H1 (cell line): ENCODE measurements around the gene TNS3. TPM values are rescaled to one million over a fixed set of nuclear protein-coding genes. Genes with fewer than 3 reads are reported as not detected.

Experiments
- CTCF ChIA-PET: fragments of 300-600 bp; sonication (Branson Sonifier 250); formaldehyde crosslinking; loops from one replicate; lab custom pipeline; 2021; ENCODE audit not compliant: partially characterized antibody; lab: Charles Lee
- POLR2A ChIA-PET: fragments of 300-600 bp; sonication (Branson Sonifier 250); formaldehyde crosslinking; loops from one replicate; lab custom pipeline; 2021; ENCODE audit warnings: inconsistent platforms; ENCODE audit not compliant: partially characterized antibody; lab: Charles Lee
- DNase-seq, 2 experiments: peaks; one replicate each; pipeline versions ENCODE4 v3.0.0 to v3.0.0-alpha.2; 2010 to 2022; ENCODE audit warnings: low spot score in 2 of 2, low read depth in 1 of 2, mixed read lengths in 1 of 2
- FAIRE-seq: peaks from 2 replicates; lab custom pipeline; 2011; peaks lifted over from hg19 to GRCh38; lab: Jason Lieb, UNC
- H2AFZ ChIP-seq: 2 replicates; pipeline ENCODE4 v1.8.1; 2012; ENCODE audit warnings: low read length, inconsistent platforms
- H2AK5ac ChIP-seq: 2 replicates; pipeline ENCODE4 v1.6.1; 2013; ENCODE audit warnings: low read depth, low read length
- H2BK120ac ChIP-seq: replicated peaks from 2 replicates; pipeline ENCODE3; 2013; ENCODE audit warnings: low read depth, low read length, inconsistent platforms
- H2BK12ac ChIP-seq: 2 replicates; pipeline ENCODE4 v1.6.1; 2013; ENCODE audit warnings: low read depth, low read length
- H2BK15ac ChIP-seq: 2 replicates; pipeline ENCODE4 v1.6.1; 2013; ENCODE audit warnings: low read length
- H2BK20ac ChIP-seq: 2 replicates; pipeline ENCODE4 v1.6.1; 2013; ENCODE audit warnings: low read length
- H2BK5ac ChIP-seq: 2 replicates; pipeline ENCODE4 v1.6.1; 2013; ENCODE audit warnings: low read depth, low read length
- H3K14ac ChIP-seq: 2 replicates; pipeline ENCODE4 v1.6.1; 2013; ENCODE audit warnings: inconsistent platforms; ENCODE audit not compliant: insufficient read length
- H3K18ac ChIP-seq: 2 replicates; pipeline ENCODE4 v1.6.1; 2013; ENCODE audit warnings: low read length; ENCODE audit errors: extremely low read depth
- H3K23ac ChIP-seq: 2 replicates; pipeline ENCODE4 v1.6.1; 2013; ENCODE audit warnings: inconsistent platforms; ENCODE audit not compliant: insufficient read length
- H3K23me2 ChIP-seq: 2 replicates; pipeline ENCODE4 v1.6.1; 2013; ENCODE audit warnings: low read depth, low read length
- H3K27ac ChIP-seq: 2 replicates; pipeline ENCODE4 v1.6.1; 2011; ENCODE audit warnings: low read depth, low read length, inconsistent platforms
- H3K27me3 ChIP-seq, 4 experiments: replicated peaks in 1 of 4; 1 replicate in 1 of 4; 2 replicates in 3 of 4; pipeline versions ENCODE4 v1.6.1 to v1.8.1; 2011 to 2013; ENCODE audit warnings: low read length in 3 of 4, mild to moderate bottlenecking in 3 of 4, inconsistent platforms in 2 of 4, mixed read lengths in 2 of 4, moderate library complexity in 1 of 4; ENCODE audit not compliant: control insufficient read depth in 3 of 4, insufficient read depth in 3 of 4; ENCODE audit errors: extremely low read depth in 1 of 4
- H3K36me3 ChIP-seq, 4 experiments: 2 replicates each; pipeline versions ENCODE4 v1.6.1 to v1.8.1; 2011 to 2013; ENCODE audit warnings: mild to moderate bottlenecking in 4 of 4, low read length in 3 of 4, moderate library complexity in 2 of 4, control low read depth in 1 of 4, inconsistent platforms in 1 of 4; ENCODE audit not compliant: insufficient read depth in 4 of 4, control insufficient read depth in 2 of 4
- H3K4ac ChIP-seq: replicated peaks from 2 replicates; pipeline ENCODE3; 2013; ENCODE audit warnings: low read length, low read depth, mixed read lengths, inconsistent platforms; ENCODE audit not compliant: insufficient read length
- H3K4me1 ChIP-seq, 4 experiments: replicated peaks in 1 of 4; 1 replicate in 1 of 4; 2 replicates in 3 of 4; pipeline versions ENCODE4 v1.6.1 to v1.8.1; 2011 to 2013; ENCODE audit warnings: low read length in 3 of 4, inconsistent platforms in 2 of 4, mixed read lengths in 1 of 4; ENCODE audit not compliant: insufficient read depth in 4 of 4, control insufficient read depth in 3 of 4
- H3K4me2 ChIP-seq, 2 experiments: 2 replicates each; pipeline versions ENCODE4 v1.6.1 to v1.8.1; 2011 to 2013; ENCODE audit warnings: low read depth in 2 of 2, low read length in 2 of 2, control low read depth in 1 of 2, inconsistent platforms in 1 of 2, mild to moderate bottlenecking in 1 of 2; ENCODE audit not compliant: insufficient read depth in 1 of 2
- H3K4me3 ChIP-seq, 4 experiments: fragments of 200-600, 300-600 bp in 1 of 4; sonication (generic), shearing (Covaris generic), sonication (Bioruptor Twin) in 1 of 4; 2 replicates each; pipeline versions ENCODE4 v1.5.1 to v1.8.1; 2011 to 2016; ENCODE audit warnings: low read length in 4 of 4, low read depth in 3 of 4, control low read depth in 2 of 4, inconsistent platforms in 2 of 4, mild to moderate bottlenecking in 2 of 4, mixed read lengths in 1 of 4, moderate library complexity in 1 of 4; ENCODE audit not compliant: insufficient read depth in 2 of 4; ENCODE audit errors: extremely low read depth in 1 of 4
- H3K56ac ChIP-seq: replicated peaks from 2 replicates; pipeline ENCODE3; 2013; ENCODE audit warnings: low read depth, mild to moderate bottlenecking, mixed read lengths, low read length, inconsistent platforms; ENCODE audit not compliant: insufficient read length
- H3K79me1 ChIP-seq: 2 replicates; pipeline ENCODE4 v1.6.1; 2013; ENCODE audit warnings: low read depth, low read length, control low read depth
- H3K79me2 ChIP-seq, 2 experiments: 2 replicates each; pipeline versions ENCODE4 v1.6.1 to v1.8.1; 2012 to 2013; ENCODE audit warnings: low read length in 2 of 2, mild to moderate bottlenecking in 2 of 2, inconsistent platforms in 1 of 2; ENCODE audit not compliant: insufficient read depth in 2 of 2, control insufficient read depth in 1 of 2
- H3K9ac ChIP-seq, 4 experiments: replicated peaks in 1 of 4; 1 replicate in 1 of 4; 2 replicates in 3 of 4; pipeline versions ENCODE4 v1.6.1 to v1.8.1; 2011 to 2013; ENCODE audit warnings: low read depth in 3 of 4, low read length in 3 of 4, control low read depth in 2 of 4, mild to moderate bottlenecking in 2 of 4, moderate library complexity in 2 of 4, inconsistent platforms in 1 of 4; ENCODE audit errors: extremely low read depth in 1 of 4
- H3K9me3 ChIP-seq, 2 experiments: 2 replicates each; pipeline versions ENCODE4 v1.6.1 to v1.8.1; 2012 to 2013; ENCODE audit warnings: mild to moderate bottlenecking in 2 of 2, moderate library complexity in 2 of 2, control low read depth in 1 of 2, inconsistent platforms in 1 of 2, low read depth in 1 of 2, low read length in 1 of 2, mixed read lengths in 1 of 2; ENCODE audit not compliant: insufficient read depth in 2 of 2
- H4K20me1 ChIP-seq, 2 experiments: replicated peaks in 1 of 2; 2 replicates each; pipeline versions ENCODE3 to v1.8.1; 2011 to 2013; ENCODE audit warnings: inconsistent platforms in 2 of 2, low read length in 2 of 2, mild to moderate bottlenecking in 1 of 2; ENCODE audit not compliant: insufficient read depth in 2 of 2, control insufficient read depth in 1 of 2
- H4K5ac ChIP-seq: 2 replicates; pipeline ENCODE4 v1.6.1; 2013; ENCODE audit warnings: low read length, low read depth, mixed read lengths, inconsistent platforms; ENCODE audit not compliant: insufficient read length
- H4K8ac ChIP-seq: 2 replicates; pipeline ENCODE4 v1.8.0; 2013; ENCODE audit warnings: mild to moderate bottlenecking, moderate library complexity, low read length, inconsistent platforms; ENCODE audit not compliant: insufficient read depth; ENCODE audit errors: extremely low read depth
- H4K91ac ChIP-seq: replicated peaks from 2 replicates; pipeline ENCODE3; 2013; ENCODE audit warnings: low read length, mixed read lengths, inconsistent platforms; ENCODE audit not compliant: insufficient read length
- ATF3 ChIP-seq: IDR thresholded peaks from 2 replicates; pipeline ENCODE4 v1.6.1; 2011; ENCODE audit warnings: low read depth, mild to moderate bottlenecking, low read length; ENCODE audit not compliant: insufficient read depth
- CBX5 ChIP-seq: fragments of 300-800, 300-1000 bp; sonication (generic); IDR thresholded peaks from 2 replicates; pipeline ENCODE4 v1.7.1; 2016; ENCODE audit warnings: antibody characterized with exemption, low read length, low read depth
- CTBP2 ChIP-seq: IDR thresholded peaks from 2 replicates; pipeline ENCODE4 v1.7.0; 2011; ENCODE audit warnings: borderline replicate concordance, mild to moderate bottlenecking, moderate library complexity, mixed read lengths, low read length; ENCODE audit not compliant: insufficient read depth, insufficient read length
- EZH2 ChIP-seq: fragments of 200-600 bp; sonication (generic); IDR thresholded peaks from 2 replicates; pipeline ENCODE4 v1.7.1; 2012; ENCODE audit warnings: low read depth, mild to moderate bottlenecking, moderate library complexity, low read length, inconsistent platforms; ENCODE audit not compliant: severe bottlenecking
- GABPA ChIP-seq: IDR thresholded peaks from 2 replicates; pipeline ENCODE4 v1.6.1; 2011; ENCODE audit warnings: mild to moderate bottlenecking, low read length, moderate library complexity, borderline replicate concordance; ENCODE audit not compliant: insufficient read depth
- RAD21 ChIP-seq, 2 experiments: IDR thresholded peaks in 1 of 2; conservative IDR thresholded peaks in 1 of 2; 2 replicates each; pipeline ENCODE4 v1.6.1; 2011; ENCODE audit warnings: low read depth in 2 of 2, low read length in 2 of 2, improper control_type of control experiment in 1 of 2, inconsistent platforms in 1 of 2, mild to moderate bottlenecking in 1 of 2, moderate library complexity in 1 of 2
- USF2 ChIP-seq: IDR thresholded peaks from 2 replicates; pipeline ENCODE4 v1.6.1; 2011; ENCODE audit warnings: low read length, improper control_type of control experiment
- WGBS, 2 experiments: shearing (Covaris generic) in 1 of 2; methylation state at CpG; one replicate each; pipeline versions ENCODE4 v1.1.6 to v1.1.7; 2013 to 2015; ENCODE audit warnings: low lambda C conversion rate in 2 of 2, mixed read lengths in 2 of 2, inconsistent platforms in 1 of 2, low coverage in 1 of 2, missing lambda C conversion rate in 1 of 2; ENCODE audit not compliant: insufficient replicate concordance in 2 of 2, insufficient coverage in 1 of 2, insufficient read length in 1 of 2; ENCODE audit errors: extremely low coverage in 1 of 2, missing lambda C conversion rate in 1 of 2; 5-methylcytosine and 5-hydroxymethylcytosine counted together
- polyA plus RNA-seq, 7 experiments: library from polyadenylated mRNA; depleted of rRNA in 3 of 7; stranded (reverse) in 5 of 7; unstranded in 2 of 7; fragments of >200 nt in 5 of 7; fragments of 200-250 nt in 2 of 7; gene quantifications; 1 replicate in 5 of 7; 2 replicates in 1 of 7; 4 replicates in 1 of 7; pipeline versions ENCODE4 v1.2.1 to v1.2.3, GENCODE V29; 2011 to 2013; ENCODE audit warnings: missing spikeins in 2 of 7, mixed read lengths in 2 of 7
- total RNA-seq: library from RNA; stranded (reverse); fragmentation: NEBNext Ultra II Directional; extraction: Animal tissue kit (Norgen Biotek cat#: 25700); gene quantifications from 2 replicates; pipeline ENCODE4 v1.2.1, GENCODE V29; 2021

Gene TNS3
- total and polyA plus RNA-seq, 2 of the 8 experiments (the other 6 are each of a cell fraction or from before 2014, with no cell fraction given) = 11.9 to 24.2 TPM

- DNase-seq = peak in 1 of 2 experiments; percentile 54
- Histone ChIP-seq H3K18ac (peak overlapping the region; percentile 64), H3K9me3 (no peaks in the 10 kb centered on the region), H2AFZ (no peak overlapping the region), H3K27ac (no peak overlapping the region), H4K20me1 (peaks cover 18 to 54% of the 10 kb centered on the region in 2 experiments), H4K91ac (peak overlapping the region; percentile 92), H4K8ac (no peak overlapping the region; the same call in 1 of the 2 replicates), H2AK5ac (peak overlapping the region; percentile 99), H3K79me1 (peaks cover 10% of the 10 kb centered on the region), H3K56ac (peak overlapping the region; percentile 96), H3K23ac (no peak overlapping the region), H3K79me2 (peaks cover 7 to 19% of the 10 kb centered on the region in 2 experiments; a peak in 3 of 4 replicates), H3K36me3 (no peaks in the 10 kb centered on the region), H3K4me2 (peak overlapping the region; percentile 14 to 15; a peak in 2 of 4 replicates), H3K4ac (peak overlapping the region; percentile 87), H3K9ac (peak overlapping the region in 1 of 4 experiments; percentile 4; a peak in 1 of 7 replicates), H3K14ac (peak overlapping the region; percentile 73), H4K5ac (no peak overlapping the region), H2BK12ac (peak overlapping the region; percentile 99), H2BK120ac (peak overlapping the region; percentile 68), H2BK5ac (peak overlapping the region; percentile 78), H3K4me3 (no peak overlapping the region), H2BK15ac (peak overlapping the region; percentile 99), H3K27me3 (peaks cover 0 to 29% (median 10%) of the 10 kb centered on the region in 4 experiments; a peak in 4 of 7 replicates), H3K23me2 (peaks cover 12% of the 10 kb centered on the region), H2BK20ac (peak overlapping the region; percentile 68), H3K4me1 (peaks cover 16 to 41% (median 26%) of the 10 kb centered on the region in 4 experiments)
- CTCF ChIA-PET = interaction anchor here (0.7 kb wide), 1 partner anchor 30 kb away, joined by 3 read pairs; no protein-coding TSS in a partner anchor
- 75% methylated on average over 21 of the region's 24 CpGs; no CpG with 5 or more reads in 1 of the 2 experiments for WGBS, 2 experiments
- no peak for FAIRE-seq
- POLR2A ChIA-PET = interaction anchor here (0.9 kb wide), 1 partner anchor 23 kb away, joined by 3 read pairs; no protein-coding TSS in a partner anchor
- TF ChIP-seq CTBP2 (no peak), GABPA (no peak), CBX5 (no peak), ATF3 (no peak), USF2 (no peak), EZH2 (no peak), RAD21 (IDR thresholded peaks at IDR 0.05 in 1 of 2, conservative IDR thresholded peaks at IDR 0.05 in 1 of 2; ENCODE audit: low read depth in 2 of 2, low read length in 2 of 2) (peak in 1 of 2 experiments; percentile 11; a peak in 2 of 4 replicates)
Observed at GRCh38 chr7:47474937-47475879, 106.7 kb downstream of the TNS3 start.
